NCI-H187 (cell line): ENCODE results near the gene AFDN.

Experiments
- DNase-seq, 2 experiments: peaks; one replicate each; lab custom pipeline; 2025; lab: John Stamatoyannopoulos, UW

AFDN gene

DNA sequence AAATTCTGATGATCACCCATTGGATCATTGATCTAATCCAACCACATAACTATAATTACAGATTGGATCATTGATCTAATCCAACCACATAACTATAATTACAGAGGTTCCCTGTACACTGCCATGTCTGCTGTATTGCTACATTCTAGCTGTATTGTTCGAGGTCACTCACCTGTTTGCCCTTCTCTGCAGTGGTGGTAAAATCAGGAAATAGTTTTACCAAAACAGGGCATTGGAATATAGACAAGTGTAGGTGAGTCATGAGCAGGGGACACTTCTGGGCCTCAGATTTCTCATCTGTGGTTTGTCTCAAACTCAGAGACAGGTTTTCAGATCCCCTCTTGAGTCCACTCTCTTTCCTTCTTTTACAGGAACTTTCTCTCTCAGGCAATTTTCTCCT, 9.0 kb upstream of the AFDN start:
- DNase-seq, result no peak

DNA sequence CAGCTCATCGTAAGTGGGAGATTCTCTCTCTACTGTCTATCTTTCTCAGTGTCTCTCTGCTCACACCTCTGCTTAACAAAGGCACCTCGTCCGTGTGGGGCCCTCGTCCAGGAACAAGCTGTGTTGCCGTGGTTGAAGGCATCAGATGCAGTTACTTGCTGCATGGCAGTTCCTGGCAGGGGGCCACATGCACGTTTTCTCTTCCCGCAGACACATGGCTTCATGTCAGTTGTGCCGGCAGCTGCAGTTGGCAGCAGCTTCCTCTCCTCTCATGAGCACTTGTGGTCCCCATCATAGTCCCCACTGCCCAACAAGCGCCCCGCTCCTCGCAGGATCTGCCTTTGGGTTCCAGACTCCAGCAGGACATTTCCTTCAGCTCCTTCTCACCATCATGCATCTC, 7.1 kb upstream of the AFDN start:
- DNase-seq, result no peak

DNA sequence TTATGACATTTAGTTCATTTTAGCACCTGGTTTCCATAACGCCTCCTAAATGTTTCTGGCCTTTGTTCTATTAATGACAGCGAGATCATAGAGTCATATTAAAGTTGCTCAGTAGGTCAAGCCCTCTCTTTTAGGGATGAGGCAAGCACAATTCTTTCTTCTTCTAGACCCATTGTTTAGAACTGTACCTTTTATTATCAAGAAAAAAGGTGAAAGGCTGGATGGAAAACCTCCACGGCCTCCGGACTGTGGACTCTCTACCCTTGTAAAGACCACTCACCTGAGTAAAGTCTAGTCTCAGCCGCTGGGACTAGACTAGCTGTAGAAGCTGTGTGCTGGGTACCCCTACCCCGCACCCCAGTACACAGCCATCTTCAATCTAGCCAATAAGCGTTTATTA, 6.0 kb upstream of the AFDN start:
- no peak for DNase-seq

DNA sequence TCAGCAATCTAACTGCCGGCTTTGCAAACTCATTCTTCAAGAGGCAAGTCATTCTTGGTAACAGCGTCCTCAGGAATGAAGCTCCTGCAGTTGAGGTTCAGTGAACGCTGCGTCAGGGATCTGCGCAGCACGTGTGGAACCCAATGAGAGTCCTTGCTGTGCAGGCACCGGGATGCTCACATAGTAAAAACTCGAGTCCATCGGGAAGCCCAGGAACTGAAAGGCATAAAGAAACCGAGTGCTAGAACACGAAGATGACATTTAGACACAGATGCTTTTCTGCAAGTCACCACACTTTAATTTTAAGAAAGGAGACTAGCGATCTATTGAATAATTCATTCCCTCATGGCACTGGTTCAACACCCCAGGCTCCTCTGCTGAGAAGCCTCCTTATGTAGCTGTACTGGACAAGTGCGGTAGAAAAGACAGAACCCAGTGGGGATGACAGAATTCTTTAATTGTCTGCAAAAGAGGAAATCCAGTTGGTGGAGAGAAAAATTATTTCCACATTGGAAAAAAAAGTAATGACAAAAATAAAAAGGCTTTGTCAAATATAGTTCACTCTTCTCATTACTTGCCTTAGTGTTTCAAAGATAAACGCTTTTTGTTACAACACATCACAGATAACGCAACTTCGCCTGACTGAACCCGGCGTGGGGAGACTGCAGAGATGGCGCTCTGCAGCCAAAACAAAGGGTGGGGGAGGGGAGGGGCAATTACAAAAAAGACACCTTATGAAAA, 1.9 kb upstream of the AFDN start:
- DNase-seq, result no peak

DNA sequence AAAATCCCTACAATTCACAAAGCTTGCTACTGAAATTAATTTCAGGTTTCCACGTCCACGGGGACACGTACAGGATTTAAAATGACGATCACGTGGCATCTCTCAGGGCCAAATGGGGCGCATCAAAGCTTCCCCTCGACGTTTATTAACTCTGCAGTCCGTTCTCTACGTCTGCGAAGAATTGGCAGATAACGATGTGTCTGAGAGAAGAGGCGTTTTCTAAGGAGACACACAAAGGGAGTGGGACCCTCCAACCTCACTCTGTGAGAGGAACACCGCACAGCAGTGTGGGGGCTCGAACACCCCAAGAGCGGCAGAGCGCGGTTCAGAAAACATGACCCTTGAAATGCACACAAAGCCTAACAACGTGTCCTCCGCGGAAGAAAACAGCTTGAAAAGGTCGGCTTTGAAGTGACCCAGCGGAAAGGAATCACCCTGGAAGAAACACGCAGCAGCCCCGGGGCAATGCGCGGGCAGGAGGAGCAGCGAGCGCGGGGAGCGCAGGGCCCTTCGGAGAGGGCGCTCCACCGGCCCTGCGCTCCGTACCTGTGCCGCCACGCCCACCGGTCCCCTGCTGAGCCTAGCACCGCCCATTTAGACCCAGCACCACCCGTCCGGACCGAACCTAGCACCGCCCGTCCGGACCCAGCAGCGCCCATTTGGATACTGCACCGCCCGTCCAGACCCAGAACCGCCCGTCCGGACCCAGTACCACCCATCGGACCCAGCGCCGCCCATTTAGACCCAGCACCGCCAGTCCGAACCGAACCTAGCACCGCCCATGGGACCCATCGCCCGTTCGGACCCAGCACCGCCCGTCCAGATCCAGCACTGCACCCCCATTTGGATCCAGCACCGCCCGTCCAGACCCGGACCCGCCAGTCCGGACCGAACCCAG, 1.1 kb upstream of the AFDN start:
- peak; percentile 16 to 61 for DNase-seq

DNA sequence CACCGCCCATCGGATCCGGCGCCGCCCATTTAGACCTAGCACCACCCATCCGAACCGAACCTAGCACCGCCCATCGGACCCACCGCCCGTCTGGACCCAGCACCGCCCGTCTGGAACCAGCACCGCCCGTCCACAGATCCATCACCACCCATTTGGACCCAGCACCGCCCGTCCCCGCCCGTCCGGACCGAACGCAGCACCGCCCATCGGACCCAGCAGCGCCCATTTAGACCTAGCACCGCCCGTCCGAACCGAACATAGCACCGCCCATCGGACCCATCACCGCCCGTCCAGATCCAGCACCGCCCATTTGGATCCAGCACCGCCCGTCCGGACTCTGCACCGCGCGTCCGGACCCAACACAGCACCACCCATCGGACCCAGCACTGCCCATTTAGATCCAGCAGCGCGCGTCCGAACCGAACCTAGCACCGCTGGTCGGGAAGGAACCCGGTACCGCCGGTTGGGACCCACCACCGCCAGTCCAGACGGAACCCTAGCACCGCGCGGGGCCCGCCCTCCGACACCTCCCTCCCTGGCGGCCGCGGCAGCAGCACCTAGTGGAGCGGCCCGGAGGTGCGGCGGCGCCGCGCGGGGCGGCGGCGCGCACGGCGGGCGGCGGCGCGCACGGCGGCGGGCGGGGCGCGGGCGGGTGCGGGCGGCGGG, 348 bp upstream of the AFDN start:
- DNase-seq, result peak in 1 of 2 experiments; percentile 47

DNA sequence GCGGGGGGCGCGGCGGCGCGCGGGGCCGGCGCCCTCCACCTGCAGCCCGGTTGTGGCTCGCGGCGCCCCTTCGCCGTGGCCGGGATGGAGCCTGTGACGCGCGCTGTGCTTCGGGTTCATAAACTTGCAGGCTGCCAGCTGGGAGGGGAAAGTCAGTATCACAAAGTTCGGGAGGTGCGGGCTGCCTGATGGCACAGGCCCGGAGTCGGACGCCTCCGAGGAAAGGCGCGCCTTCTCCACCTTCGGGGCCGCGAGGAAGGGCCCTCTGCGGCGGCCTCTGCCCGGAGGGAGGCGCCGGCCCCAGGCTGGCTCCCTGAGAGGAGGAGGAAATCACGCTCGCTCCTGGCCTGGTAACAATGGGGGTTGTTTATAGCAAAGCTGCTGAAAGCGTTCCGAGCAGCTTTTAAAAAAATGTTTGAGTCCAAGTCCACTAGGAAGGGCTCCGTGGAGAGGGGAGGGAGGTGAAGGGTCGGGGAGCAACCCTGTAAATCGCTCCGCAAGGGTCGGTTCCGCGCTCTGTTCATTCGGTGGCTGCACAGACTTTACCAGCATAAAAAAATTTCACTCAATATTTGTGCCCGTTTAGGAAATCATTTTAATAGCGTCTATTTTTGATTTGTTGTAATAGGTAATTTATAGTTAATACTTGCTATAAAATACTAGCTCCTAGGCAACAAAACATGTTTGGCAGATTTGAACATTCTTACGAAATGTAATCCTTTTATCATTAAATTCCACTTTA, 1.0 kb downstream of the AFDN start:
- DNase-seq, result peak in 1 of 2 experiments; percentile 28

DNA sequence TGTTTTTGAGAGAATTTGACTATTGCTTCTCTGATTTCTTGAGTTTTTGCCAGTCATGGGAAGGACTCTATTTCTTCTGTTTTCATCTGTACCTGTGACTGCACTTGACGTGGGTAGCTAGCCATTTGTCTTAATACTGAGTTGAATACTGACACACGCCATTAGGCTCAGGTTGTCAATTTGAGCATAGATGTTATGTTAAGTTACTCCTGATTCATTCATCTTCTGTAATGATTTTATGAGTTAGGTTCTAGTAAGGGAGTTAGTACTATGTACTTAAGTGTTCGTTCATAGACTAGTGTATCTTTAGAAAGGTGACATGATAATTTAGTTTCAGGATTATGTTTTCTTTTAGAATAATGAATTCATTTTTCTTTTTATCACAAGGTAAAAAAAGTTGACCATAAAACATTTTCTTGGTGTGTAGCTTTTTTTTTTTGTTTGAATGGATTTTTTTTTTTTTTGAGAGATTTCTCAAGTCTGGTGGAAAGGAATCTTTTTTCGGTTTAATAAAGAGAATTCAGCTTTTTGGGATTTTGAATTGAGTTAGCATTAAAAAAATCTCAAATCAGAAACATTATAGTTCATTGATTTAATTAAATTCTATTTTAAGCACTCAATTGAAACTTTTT, 1.7 kb downstream of the AFDN start:
- DNase-seq, result no peak

DNA sequence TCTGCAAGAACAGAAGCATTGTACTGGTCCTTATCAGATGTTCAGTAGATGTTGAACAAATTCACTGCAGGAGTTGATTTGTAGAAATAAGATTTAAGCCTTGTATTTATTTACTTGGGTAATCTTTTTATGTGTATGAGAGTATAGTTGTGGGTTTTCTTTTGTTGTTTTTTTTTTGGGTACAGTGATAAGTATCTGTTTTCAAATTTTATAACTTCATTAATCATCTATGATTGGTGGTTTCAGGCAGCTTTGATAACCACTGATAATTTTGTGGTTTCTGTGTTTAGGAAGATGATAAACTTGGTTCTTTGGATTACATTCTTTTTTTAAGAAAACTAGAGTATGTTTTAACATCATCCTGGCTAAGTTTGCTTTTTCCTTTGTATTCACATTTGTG, 2.8 kb downstream of the AFDN start:
- DNase-seq, result no peak

DNA sequence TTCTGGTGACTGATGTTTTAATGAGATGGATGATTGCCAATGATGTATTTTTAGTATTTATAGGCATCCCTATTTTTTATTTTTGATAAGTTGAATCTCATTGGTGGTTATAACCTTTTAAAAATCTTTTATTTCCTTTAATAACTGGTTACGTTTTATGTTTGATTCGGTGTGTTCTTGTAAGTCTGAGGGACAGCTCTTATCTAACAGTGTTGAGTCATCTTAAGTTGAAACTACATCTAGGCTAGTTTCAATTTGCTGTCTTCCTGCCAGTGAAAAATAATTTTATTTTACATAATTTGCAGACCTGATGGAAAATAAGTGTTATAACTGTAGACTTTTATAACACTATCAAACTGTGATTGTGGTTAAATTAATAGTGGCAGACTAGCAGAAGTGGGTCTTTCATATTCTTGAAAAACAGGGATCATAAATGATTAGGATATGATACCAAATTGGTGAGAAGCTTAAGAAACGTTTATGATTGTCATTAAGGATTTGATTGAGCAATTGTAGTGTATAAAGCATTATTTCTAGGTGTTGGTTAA, 4.6 kb downstream of the AFDN start:
- no peak for DNase-seq

DNA sequence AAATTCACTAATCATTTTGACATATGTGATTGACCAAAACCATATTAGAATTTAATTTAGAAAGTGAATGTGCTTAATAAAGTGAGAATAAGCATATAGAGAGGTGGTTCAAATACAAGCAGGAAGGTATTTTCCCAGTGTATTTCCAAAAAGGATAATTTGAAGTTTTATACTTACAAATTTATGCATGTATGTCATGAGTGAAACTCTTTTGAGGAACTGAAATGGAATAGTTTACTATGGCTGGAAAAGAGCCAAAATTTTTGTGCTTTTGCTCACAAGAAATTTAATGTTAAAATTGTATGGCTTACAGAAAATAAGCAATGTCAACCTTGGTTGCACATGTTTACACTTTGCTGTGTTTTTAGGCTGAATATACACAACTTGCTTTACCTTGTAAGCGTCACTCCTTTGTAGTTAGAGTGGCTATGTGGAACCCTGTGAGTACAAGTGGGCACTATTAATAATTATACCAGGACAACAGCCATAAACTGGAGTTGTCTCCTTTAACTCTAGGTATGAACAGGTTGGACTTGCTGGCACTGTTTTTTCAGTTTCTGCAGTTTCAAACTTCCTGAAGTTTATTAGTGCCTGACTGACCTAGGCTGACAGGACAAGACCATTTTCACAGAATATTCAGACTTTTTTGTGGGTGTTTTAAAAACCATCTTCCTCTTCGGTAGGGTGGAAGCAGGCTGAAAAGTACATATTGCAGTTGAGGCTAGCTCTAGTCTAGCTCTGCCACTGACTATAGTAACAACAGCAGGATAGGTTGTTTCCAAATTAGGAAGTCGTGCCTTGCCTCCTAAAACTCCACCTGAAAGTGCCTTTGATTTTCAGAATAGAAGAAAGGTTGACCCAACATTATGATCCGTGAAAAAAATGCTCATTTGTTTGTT, 6.0 kb downstream of the AFDN start:
- DNase-seq, result no peak

DNA sequence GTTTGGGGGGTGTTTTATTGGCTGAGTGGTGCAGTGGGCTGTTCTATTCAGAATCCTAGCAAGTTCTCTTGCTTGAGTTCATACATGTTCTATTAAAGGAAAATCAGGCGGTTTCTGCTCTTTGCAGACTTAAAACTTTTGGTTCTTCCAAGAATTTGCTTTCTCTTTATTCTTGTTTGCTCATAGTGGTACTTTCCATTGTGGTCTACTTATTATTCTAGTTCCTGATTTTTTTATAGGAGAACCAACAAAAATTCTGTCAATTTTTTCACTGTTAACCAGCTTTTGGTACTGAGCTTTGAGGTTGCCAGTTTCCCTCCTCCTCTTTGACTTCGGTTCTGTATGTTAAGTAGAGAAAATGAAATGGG, 6.7 kb downstream of the AFDN start:
- no peak for DNase-seq

DNA sequence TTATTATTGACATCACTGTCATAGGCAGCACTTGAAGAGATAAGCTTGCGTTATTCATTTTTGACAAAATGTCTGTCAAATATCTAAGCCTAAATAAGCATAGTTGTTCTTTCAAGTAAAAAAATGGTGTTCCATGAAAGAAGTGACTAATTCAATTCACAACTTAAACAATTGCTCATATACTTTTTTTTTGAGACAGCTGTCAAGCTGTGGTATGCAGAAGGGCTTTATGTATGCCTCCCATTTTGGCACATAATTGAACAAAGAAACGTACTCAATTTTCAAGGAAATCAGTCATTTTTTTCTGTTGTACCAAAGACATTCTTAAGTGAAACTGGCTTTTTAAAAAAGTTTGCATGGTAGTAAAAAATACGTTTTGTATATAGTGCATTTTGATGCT, 8.5 kb downstream of the AFDN start:
- DNase-seq, result no peak

DNA sequence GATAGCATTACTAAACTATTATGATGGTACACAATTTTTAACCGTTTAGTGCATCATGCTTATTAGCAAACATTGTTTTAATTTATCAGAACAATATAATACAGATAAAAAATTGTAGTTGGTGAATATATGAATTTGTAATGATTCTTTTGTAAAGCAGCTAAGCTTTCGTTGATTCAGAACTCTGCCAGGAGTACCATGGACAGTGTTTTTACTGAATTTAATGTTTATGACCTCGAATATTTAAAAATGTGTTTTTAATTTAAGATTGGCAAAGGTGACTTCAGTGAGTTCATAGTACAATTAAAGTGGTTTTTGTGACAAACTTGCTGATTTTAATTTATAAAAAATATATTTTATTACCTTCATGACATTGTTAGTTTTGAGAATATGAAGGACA, 10.0 kb downstream of the AFDN start:
- no peak for DNase-seq

DNA sequence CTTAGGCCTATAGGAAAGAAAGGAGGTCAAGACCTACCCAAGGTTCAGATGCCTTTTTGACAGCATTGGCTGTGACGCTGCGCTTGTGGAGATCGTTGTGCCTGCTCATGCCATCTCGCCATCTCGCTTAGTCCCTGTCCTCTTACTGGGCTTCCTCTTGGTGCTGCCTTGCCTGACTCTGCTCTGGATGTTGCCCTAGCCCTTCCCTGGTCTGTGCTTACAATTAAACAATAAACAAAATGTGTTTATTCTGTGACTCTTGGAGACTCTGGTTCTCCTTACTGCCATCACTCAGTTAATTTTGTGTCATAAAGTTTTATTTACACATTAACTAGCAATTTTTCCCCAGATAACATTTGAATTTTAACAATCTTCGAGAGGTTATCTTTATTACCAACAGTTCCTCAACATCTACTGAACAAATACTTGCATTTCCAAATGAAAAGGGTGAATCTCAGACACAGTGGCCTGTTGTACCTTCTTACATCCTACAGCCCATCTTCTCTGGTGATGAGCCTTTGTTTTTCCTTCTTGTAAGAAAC, 11.6 kb downstream of the AFDN start:
- no peak for DNase-seq

DNA sequence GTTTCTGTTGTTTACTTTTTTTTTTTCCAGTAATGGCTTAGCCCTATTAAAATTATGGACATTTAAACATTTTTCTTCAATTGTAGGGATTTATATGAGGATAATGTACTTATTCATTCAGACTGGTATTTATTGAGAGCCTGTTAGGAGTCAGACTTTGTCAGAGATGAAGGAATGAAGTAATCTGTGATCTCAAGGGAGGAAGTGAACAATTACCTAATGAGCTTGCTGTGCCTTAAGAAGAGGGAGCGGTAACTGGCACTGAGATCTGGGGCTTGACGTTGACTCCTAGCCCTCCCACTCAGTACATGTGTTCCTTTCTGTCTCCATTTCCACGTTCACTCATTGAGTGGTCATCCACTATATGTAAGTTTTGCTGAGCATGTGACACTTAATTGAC, 12.6 kb downstream of the AFDN start:
- no peak for DNase-seq

DNA sequence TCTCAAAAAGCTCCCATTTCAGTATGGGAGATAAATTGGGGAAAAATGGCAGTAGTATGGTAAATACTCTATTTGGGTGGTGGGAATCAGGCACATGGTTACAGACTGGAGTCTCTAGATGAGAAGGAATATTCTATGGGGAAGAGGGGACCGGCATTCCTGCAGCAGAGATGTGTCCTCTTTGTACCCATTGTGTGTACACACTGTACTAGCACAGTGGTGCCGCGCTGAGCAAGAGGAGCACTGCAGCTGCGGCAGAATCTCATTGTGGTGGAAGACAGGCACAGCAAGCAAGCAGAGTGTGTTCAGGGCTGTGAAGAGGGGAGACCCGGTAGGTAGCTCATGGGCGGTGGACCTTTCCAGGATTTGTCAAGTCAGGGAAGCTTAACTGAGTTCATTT, 13.0 kb downstream of the AFDN start:
- no peak for DNase-seq

DNA sequence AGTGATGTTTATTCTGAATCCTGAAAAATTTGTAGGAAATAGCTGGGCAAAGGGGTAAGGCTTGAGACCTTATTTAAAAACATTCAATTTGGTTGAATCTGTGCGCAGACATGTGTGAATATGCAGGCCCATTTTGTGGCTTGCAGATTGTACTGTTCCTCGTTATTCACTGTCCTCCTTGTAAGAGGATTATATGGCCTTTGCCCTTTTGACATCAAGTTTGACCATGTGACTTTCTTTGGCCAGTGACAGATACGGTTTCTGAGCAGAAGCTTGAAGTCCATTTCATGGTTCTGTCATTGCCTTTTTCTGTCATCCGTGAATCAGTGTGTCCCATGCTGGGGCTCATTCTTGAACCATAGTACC, 13.4 kb downstream of the AFDN start:
- DNase-seq, result no peak

DNA sequence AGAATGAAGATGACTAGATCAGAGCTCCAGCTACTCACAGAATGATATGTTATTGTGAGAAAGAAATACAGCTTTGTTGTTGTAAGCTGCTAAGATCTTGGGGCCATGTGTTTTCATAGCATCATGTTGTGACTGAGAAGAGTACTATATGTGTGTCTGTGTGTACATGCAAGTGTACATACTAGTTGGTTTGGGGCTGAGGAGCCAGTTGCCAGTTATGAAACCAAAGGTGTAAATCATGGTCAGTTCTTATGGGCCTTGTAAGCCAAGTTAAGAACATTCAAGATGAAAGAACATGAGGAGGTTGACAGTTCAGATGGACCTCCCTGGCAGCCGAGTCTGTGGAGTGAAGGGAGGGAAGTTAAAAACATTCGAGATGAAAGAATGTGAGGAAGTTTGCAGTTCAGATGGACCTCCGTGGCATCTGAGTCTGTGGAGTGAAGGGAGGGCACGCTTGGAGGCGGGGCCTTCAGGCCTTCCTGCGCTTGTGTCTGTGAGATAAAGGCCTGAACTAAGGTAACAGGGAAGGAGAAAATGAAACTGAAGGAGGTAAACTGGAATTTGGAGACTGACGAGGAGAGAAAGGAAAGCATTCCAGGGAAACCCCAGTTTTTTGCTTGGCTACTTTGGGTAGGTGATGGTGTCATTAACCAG, 13.9 kb downstream of the AFDN start:
- no peak for DNase-seq

DNA sequence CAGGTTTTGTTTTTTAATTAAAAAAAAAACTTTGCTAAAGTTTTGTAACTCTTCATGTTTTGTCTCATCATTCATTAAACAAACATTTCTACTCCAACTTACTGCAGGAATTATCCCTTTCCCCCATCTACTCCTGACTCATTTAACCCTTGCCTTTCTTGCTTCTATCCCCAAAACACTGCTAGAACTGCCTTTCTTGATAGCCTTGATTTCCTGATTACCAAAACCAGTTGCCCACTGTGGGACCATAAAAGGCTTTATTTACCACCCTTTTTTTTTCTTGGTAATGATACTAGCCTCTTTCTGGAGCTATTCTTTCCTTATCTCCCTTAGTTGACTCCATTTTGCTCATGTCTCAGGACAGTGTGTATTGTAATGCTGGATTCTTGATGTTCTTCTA, 15.3 kb downstream of the AFDN start:
- no peak for DNase-seq
